ENCODE data around the gene CHMP4A.

GRCh38 chr14:24181371-24182077 lies 31.8 kb downstream of the CHMP4A start:
- TF ChIP-seq POLR2A (IDR thresholded peaks at IDR 0.05) (no peak), CTCF (IDR thresholded peaks at IDR 0.05) (no peak)
